ENCODE results near the gene CTBP2. TPM values are rescaled to one million over a fixed set of nuclear protein-coding genes. Genes with fewer than 3 reads are reported as not detected.

The CTBP2 gene
- total and polyA plus RNA-seq, 4 donors: 3.4 to 59.2 (median 5.5) TPM

GRCh38 chr10:124942317-124943169, 217.8 kb downstream of the CTBP2 start:
- TF ChIP-seq GABPA (IDR thresholded peaks at IDR 0.05 in 1 of 2, conservative IDR thresholded peaks at IDR 0.05 in 1 of 2) (no peak), REST (IDR thresholded peaks at IDR 0.05) (no peak), HNF4A (conservative IDR thresholded peaks at IDR 0.05) (peak in 1 of 2 donors; percentile 7)
- no peaks in the 10 kb centered on the region for H3K36me3 ChIP-seq (ENCODE audit: control insufficient read depth in 4 of 4, insufficient read depth in 3 of 4, low read depth in 1 of 4, low read length in 3 of 4)
- no peaks in the 10 kb centered on the region for H3K9me3 ChIP-seq (ENCODE audit: control insufficient read depth in 4 of 4, low read length in 3 of 4)
- H3K27me3 ChIP-seq (ENCODE audit: control insufficient read depth in 4 of 4, insufficient read depth in 4 of 4, low read length in 3 of 4): no peaks in the 10 kb centered on the region
- peak overlapping the region in 1 of 2 donors; percentile 1 for H3K27ac ChIP-seq (ENCODE audit: low read depth in 1 of 2, low read length in 2 of 2)
- no peak overlapping the region for H3K4me3 ChIP-seq (ENCODE audit: low read depth in 1 of 3, low read length in 3 of 3)
- no peak for DNase-seq (ENCODE audit: low spot score)
- peaks cover 22 to 64% (median 41%) of the 10 kb centered on the region in 4 donors for H3K4me1 ChIP-seq (ENCODE audit: control insufficient read depth in 4 of 4, insufficient read depth in 4 of 4, low read length in 3 of 4)
- 55% methylated on average over 11 of the region's 11 CpGs for WGBS
- no peak overlapping the region for H3K9ac ChIP-seq (ENCODE audit: low read depth in 1 of 2, low read length in 2 of 2)

DNA sequence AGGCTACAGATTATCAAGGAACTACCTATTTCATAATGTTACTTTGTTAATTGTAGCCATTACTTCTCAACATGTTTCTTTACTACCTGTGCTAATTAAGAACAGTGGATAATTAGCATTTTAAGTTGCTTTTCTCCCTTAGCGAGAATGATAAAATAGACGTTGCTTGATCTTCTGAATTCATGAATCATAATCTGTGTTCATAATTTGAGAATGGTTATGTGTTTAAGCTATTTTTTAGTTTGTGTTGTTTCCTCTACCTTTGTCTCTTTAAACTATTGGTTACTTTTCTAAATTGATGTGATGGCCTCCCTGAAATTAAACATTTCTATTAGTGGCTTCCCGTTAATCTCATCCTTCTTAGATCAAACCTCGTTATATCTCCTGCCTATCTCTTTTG, 218.5 kb downstream of the CTBP2 start, which contains the start of gene ZRANB1:
TSS of gene ZRANB1 (plus strand) at position 301 of the 400 bp plus-strand sequence. CDS start 371 bp downstream, outside the sequence.
- Histone ChIP-seq H3K9me3 (ENCODE audit: control insufficient read depth in 4 of 4, low read length in 3 of 4) (no peaks in the 10 kb centered on the region), H3K9ac (ENCODE audit: low read depth in 1 of 2, low read length in 2 of 2) (no peak within 1 kb of the TSS), H3K27ac (ENCODE audit: low read depth in 1 of 2, low read length in 2 of 2) (peak within 1 kb of the TSS in 1 of 2 donors; percentile 1), H3K36me3 (ENCODE audit: control insufficient read depth in 4 of 4, insufficient read depth in 3 of 4, low read depth in 1 of 4, low read length in 3 of 4) (no peaks in the 10 kb centered on the region), H3K4me3 (ENCODE audit: low read depth in 1 of 3, low read length in 3 of 3) (no peak within 1 kb of the TSS), H3K4me1 (ENCODE audit: control insufficient read depth in 4 of 4, insufficient read depth in 4 of 4, low read length in 3 of 4) (peaks cover 23 to 57% (median 38%) of the 10 kb centered on the region in 4 donors), H3K27me3 (ENCODE audit: control insufficient read depth in 4 of 4, insufficient read depth in 4 of 4, low read length in 3 of 4) (no peaks in the 10 kb centered on the region)
- whole genome bisulfite sequencing: 63% methylated on average over 4 of the region's 4 CpGs
- no peak for DNase-seq (ENCODE audit: low spot score)
- TF ChIP-seq MAX (IDR thresholded peaks at IDR 0.05) (no peak), CTCF (IDR thresholded peaks at IDR 0.05; ENCODE audit: low read depth, low read length, missing input control) (no peak), ZBTB33 (IDR thresholded peaks at IDR 0.05) (no peak), EGR1 (IDR thresholded peaks at IDR 0.05; ENCODE audit: low read depth in 2 of 2) (no peak), RAD21 (IDR thresholded peaks at IDR 0.05) (no peak), FOXA2 (IDR thresholded peaks at IDR 0.05) (no peak), GABPA (IDR thresholded peaks at IDR 0.05 in 1 of 2, conservative IDR thresholded peaks at IDR 0.05 in 1 of 2) (no peak), JUND (IDR thresholded peaks at IDR 0.05) (no peak), HNF4G (IDR thresholded peaks at IDR 0.05) (no peak), RXRA (IDR thresholded peaks at IDR 0.05) (no peak), TAF1 (conservative IDR thresholded peaks at IDR 0.05) (no peak), SP1 (IDR thresholded peaks at IDR 0.05) (no peak), FOXA1 (IDR thresholded peaks at IDR 0.05) (no peak), NR2F2 (IDR thresholded peaks at IDR 0.05) (no peak), YY1 (IDR thresholded peaks at IDR 0.05) (no peak), REST (IDR thresholded peaks at IDR 0.05) (no peak), HNF4A (conservative IDR thresholded peaks at IDR 0.05) (no peak)
- TF ChIP-seq, protein P1, sequence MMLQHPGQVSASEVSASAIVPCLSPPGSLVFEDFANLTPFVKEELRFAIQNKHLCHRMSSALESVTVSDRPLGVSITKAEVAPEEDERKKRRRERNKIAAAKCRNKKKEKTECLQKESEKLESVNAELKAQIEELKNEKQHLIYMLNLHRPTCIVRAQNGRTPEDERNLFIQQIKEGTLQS (IDR thresholded peaks at IDR 0.05): no peak
